Measurements from ENCODE around the gene PTPRC.

PTPRC gene

DNA sequence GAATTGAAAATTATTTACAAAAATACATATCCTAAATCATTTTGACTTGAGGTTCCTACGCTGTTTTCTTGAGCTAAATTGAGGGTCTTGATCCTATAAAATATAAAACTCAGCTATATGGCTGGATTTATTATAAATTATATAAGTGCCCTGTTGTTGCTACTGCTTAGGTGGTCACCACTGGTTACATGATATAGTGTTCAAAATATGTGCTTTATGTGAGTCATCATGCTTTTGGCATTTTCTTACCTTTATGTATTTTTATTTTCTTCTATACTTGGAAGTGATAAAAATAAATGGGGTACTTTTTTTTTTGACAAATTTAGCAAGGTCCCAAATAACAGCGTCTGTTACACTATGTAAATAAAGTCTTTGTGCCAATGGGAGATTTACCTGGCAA lies 31.1 kb upstream of the PTPRC start:
- no peak for DNase-seq
- H3K9ac ChIP-seq (ENCODE audit: low read length), result no peak overlapping the region
- no peak overlapping the region for H2AK5ac ChIP-seq (ENCODE audit: low read length, severe bottlenecking)
- H3K4me2 ChIP-seq (ENCODE audit: low read length, poor library complexity, severe bottlenecking), result no peak overlapping the region
- H3K4ac ChIP-seq (ENCODE audit: low read depth in 1 of 2, low read length in 2 of 2), result no peak overlapping the region
- H2BK12ac ChIP-seq (ENCODE audit: low read length in 2 of 2), result no peak overlapping the region
- no peak overlapping the region for H4K8ac ChIP-seq (ENCODE audit: low read length)
- no peaks in the 10 kb centered on the region for H3K9me3 ChIP-seq (ENCODE audit: control insufficient read depth, low read length)
- H3K79me1 ChIP-seq (replicated peaks; ENCODE audit: low read length, poor library complexity, severe bottlenecking), result no peaks in the 10 kb centered on the region
- no peak overlapping the region for H2AFZ ChIP-seq (ENCODE audit: low read depth, low read length)
- no CpG with 5 or more reads among the region's 2 CpGs for WGBS
- H3K36me3 ChIP-seq (ENCODE audit: control insufficient read depth in 1 of 2, insufficient read depth in 2 of 2, low read depth in 1 of 2, low read length in 2 of 2), result no peaks in the 10 kb centered on the region
- no peak overlapping the region for H3K18ac ChIP-seq (ENCODE audit: low read depth in 1 of 2, low read length in 2 of 2)
- H2BK120ac ChIP-seq (ENCODE audit: low read depth, low read length), result no peak overlapping the region
- H3K27ac ChIP-seq (ENCODE audit: low read length, poor library complexity, severe bottlenecking), result no peak overlapping the region
- no peak overlapping the region for H4K91ac ChIP-seq (ENCODE audit: low read length)
- H2BK15ac ChIP-seq (ENCODE audit: low read depth, poor library complexity, severe bottlenecking), result no peak overlapping the region
- H2BK5ac ChIP-seq (ENCODE audit: low read depth, low read length, poor library complexity, severe bottlenecking), result no peak overlapping the region
- no peaks in the 10 kb centered on the region for H3K27me3 ChIP-seq (ENCODE audit: control insufficient read depth in 1 of 2, insufficient read depth in 1 of 2, low read length in 2 of 2)
- H3K23ac ChIP-seq (ENCODE audit: low read length in 2 of 2), result no peak overlapping the region
- H3K4me3 ChIP-seq (ENCODE audit: insufficient read depth in 1 of 2, low read depth in 1 of 2, low read length in 2 of 2), result no peak overlapping the region
- H3K14ac ChIP-seq (ENCODE audit: low read length in 2 of 2), result no peak overlapping the region
- H3K4me1 ChIP-seq (ENCODE audit: control insufficient read depth, insufficient read depth, low read depth, low read length), result peaks cover 1% of the 10 kb centered on the region

DNA sequence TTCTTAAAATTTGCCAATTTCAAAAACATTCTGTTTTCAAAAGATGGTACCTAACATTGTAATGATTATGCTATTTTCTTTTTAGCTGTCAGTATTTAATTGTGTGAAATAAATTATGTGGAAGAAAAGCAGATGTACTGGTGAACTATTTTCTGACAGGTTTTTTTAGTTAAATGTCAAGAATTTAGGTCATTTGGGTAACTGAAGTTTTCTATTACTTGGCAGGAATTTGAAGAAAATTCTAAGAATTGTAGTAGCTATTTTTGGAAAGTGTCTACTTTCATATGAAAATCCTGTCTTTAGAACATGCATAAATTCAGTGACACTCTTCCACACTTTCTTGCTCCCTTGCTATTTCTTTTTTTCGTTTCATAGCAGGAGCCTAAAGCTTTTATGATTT lies 28.5 kb upstream of the PTPRC start:
- H2BK12ac ChIP-seq (ENCODE audit: low read length in 2 of 2), result no peak overlapping the region
- no peaks in the 10 kb centered on the region for H3K79me1 ChIP-seq (replicated peaks; ENCODE audit: low read length, poor library complexity, severe bottlenecking)
- H2AFZ ChIP-seq (ENCODE audit: low read depth, low read length), result no peak overlapping the region
- H3K36me3 ChIP-seq (ENCODE audit: control insufficient read depth in 1 of 2, insufficient read depth in 2 of 2, low read depth in 1 of 2, low read length in 2 of 2), result no peaks in the 10 kb centered on the region
- peaks cover 1% of the 10 kb centered on the region for H3K4me1 ChIP-seq (ENCODE audit: control insufficient read depth, insufficient read depth, low read depth, low read length)
- no peak overlapping the region for H3K23ac ChIP-seq (ENCODE audit: low read length in 2 of 2)
- H3K18ac ChIP-seq (ENCODE audit: low read depth in 1 of 2, low read length in 2 of 2), result no peak overlapping the region
- H3K9me3 ChIP-seq (ENCODE audit: control insufficient read depth, low read length), result no peaks in the 10 kb centered on the region
- H2AK5ac ChIP-seq (ENCODE audit: low read length, severe bottlenecking), result no peak overlapping the region
- H3K4me3 ChIP-seq (ENCODE audit: insufficient read depth in 1 of 2, low read depth in 1 of 2, low read length in 2 of 2), result no peak overlapping the region
- no peak for DNase-seq
- H4K91ac ChIP-seq (ENCODE audit: low read length), result no peak overlapping the region
- no peak overlapping the region for H3K4me2 ChIP-seq (ENCODE audit: low read length, poor library complexity, severe bottlenecking)
- H3K4ac ChIP-seq (ENCODE audit: low read depth in 1 of 2, low read length in 2 of 2), result no peak overlapping the region
- H2BK15ac ChIP-seq (ENCODE audit: low read depth, poor library complexity, severe bottlenecking), result no peak overlapping the region
- H3K14ac ChIP-seq (ENCODE audit: low read length in 2 of 2), result no peak overlapping the region
- H3K9ac ChIP-seq (ENCODE audit: low read length), result no peak overlapping the region
- WGBS, result 82% methylated on average over 1 of the region's 1 CpG
- no peaks in the 10 kb centered on the region for H3K27me3 ChIP-seq (ENCODE audit: control insufficient read depth in 1 of 2, insufficient read depth in 1 of 2, low read length in 2 of 2)
- H2BK5ac ChIP-seq (ENCODE audit: low read depth, low read length, poor library complexity, severe bottlenecking), result no peak overlapping the region
- no peak overlapping the region for H4K8ac ChIP-seq (ENCODE audit: low read length)
- no peak overlapping the region for H3K27ac ChIP-seq (ENCODE audit: low read length, poor library complexity, severe bottlenecking)
- H2BK120ac ChIP-seq (ENCODE audit: low read depth, low read length), result no peak overlapping the region

DNA sequence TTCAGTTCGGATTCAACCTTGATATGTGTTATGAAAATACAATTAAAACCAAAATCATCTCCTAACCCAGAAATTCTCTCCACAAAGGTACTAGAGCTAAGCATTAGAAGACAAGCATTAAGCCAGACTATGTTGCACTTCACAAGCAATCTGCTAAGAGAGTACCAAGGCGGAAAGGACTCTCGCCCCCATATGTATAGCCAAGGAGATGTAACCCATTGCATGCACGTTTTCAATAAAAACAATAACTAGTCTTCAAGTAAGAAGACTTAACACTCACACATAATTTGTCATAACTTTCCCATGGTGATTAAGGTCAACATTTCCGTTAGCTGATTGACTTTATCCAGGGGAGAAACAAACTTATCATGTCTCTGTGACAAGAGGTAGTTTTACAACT lies 27.6 kb upstream of the PTPRC start:
- Histone ChIP-seq H3K4me3 (ENCODE audit: insufficient read depth in 1 of 2, low read depth in 1 of 2, low read length in 2 of 2) (no peak overlapping the region), H3K9me3 (ENCODE audit: control insufficient read depth, low read length) (no peaks in the 10 kb centered on the region), H4K8ac (ENCODE audit: low read length) (no peak overlapping the region), H2BK12ac (ENCODE audit: low read length in 2 of 2) (no peak overlapping the region), H3K9ac (ENCODE audit: low read length) (no peak overlapping the region), H2BK120ac (ENCODE audit: low read depth, low read length) (no peak overlapping the region), H3K79me1 (replicated peaks; ENCODE audit: low read length, poor library complexity, severe bottlenecking) (no peaks in the 10 kb centered on the region), H2AFZ (ENCODE audit: low read depth, low read length) (no peak overlapping the region), H3K27me3 (ENCODE audit: control insufficient read depth in 1 of 2, insufficient read depth in 1 of 2, low read length in 2 of 2) (no peaks in the 10 kb centered on the region), H4K91ac (ENCODE audit: low read length) (no peak overlapping the region), H2AK5ac (ENCODE audit: low read length, severe bottlenecking) (no peak overlapping the region), H3K4ac (ENCODE audit: low read depth in 1 of 2, low read length in 2 of 2) (no peak overlapping the region), H2BK15ac (ENCODE audit: low read depth, poor library complexity, severe bottlenecking) (no peak overlapping the region), H3K4me2 (ENCODE audit: low read length, poor library complexity, severe bottlenecking) (no peak overlapping the region), H3K23ac (ENCODE audit: low read length in 2 of 2) (no peak overlapping the region), H3K18ac (ENCODE audit: low read depth in 1 of 2, low read length in 2 of 2) (no peak overlapping the region), H3K14ac (ENCODE audit: low read length in 2 of 2) (no peak overlapping the region), H2BK5ac (ENCODE audit: low read depth, low read length, poor library complexity, severe bottlenecking) (no peak overlapping the region), H3K4me1 (ENCODE audit: control insufficient read depth, insufficient read depth, low read depth, low read length) (no peaks in the 10 kb centered on the region), H3K27ac (ENCODE audit: low read length, poor library complexity, severe bottlenecking) (no peak overlapping the region), H3K36me3 (ENCODE audit: control insufficient read depth in 1 of 2, insufficient read depth in 2 of 2, low read depth in 1 of 2, low read length in 2 of 2) (no peaks in the 10 kb centered on the region)
- 100% methylated on average over 4 of the region's 5 CpGs for WGBS
- no peak for DNase-seq

DNA sequence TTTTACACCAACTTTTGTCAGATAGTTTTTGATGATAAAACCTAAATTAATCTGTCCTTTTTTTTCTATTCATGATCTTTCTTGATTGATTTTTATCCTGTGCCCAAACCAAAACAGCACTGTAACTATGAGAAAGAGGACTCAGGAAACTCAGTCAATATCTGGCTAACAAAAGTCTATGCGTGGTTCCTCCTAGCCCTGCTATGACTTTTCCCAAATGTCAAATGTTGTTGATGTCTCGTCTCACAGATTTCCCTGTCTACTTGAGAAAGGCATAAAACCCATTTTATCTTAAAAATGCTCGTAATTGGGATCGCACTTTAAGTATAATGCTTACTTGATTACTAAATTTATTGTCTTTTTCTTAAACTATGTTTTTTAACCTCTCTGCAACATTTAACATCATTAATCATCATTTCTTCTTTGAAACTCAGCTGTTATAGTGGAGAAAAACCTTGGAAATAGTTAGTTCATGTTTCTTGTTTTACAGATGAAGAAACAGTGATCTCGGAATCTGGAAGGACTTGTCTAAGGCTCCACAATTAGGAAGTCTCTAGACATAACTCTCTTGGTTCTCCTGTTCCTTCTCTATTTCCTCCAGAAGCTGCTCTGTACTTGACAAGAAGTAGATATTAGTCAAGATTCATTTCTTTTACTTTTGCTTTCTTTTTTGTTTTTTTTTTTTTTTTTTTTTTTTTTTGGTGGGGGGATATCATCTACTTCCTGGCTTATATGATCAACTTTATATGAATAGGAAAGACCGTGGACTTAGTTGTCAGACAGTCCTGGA lies 26.2 kb upstream of the PTPRC start:
- H3K36me3 ChIP-seq (ENCODE audit: control insufficient read depth in 1 of 2, insufficient read depth in 2 of 2, low read depth in 1 of 2, low read length in 2 of 2), result no peaks in the 10 kb centered on the region
- no peak overlapping the region for H2AFZ ChIP-seq (ENCODE audit: low read depth, low read length)
- WGBS, result 96% methylated on average over 3 of the region's 6 CpGs
- no peak overlapping the region for H2BK12ac ChIP-seq (ENCODE audit: low read length in 2 of 2)
- H4K91ac ChIP-seq (ENCODE audit: low read length), result no peak overlapping the region
- H4K8ac ChIP-seq (ENCODE audit: low read length), result no peak overlapping the region
- no peak overlapping the region for H3K4me2 ChIP-seq (ENCODE audit: low read length, poor library complexity, severe bottlenecking)
- DNase-seq, result no peak
- H3K14ac ChIP-seq (ENCODE audit: low read length in 2 of 2), result no peak overlapping the region
- no peaks in the 10 kb centered on the region for H3K79me1 ChIP-seq (replicated peaks; ENCODE audit: low read length, poor library complexity, severe bottlenecking)
- H3K4me3 ChIP-seq (ENCODE audit: insufficient read depth in 1 of 2, low read depth in 1 of 2, low read length in 2 of 2), result no peak overlapping the region
- no peak overlapping the region for H3K4ac ChIP-seq (ENCODE audit: low read depth in 1 of 2, low read length in 2 of 2)
- no peak overlapping the region for H2AK5ac ChIP-seq (ENCODE audit: low read length, severe bottlenecking)
- no peak overlapping the region for H3K27ac ChIP-seq (ENCODE audit: low read length, poor library complexity, severe bottlenecking)
- no peak overlapping the region for H3K18ac ChIP-seq (ENCODE audit: low read depth in 1 of 2, low read length in 2 of 2)
- H3K23ac ChIP-seq (ENCODE audit: low read length in 2 of 2), result no peak overlapping the region
- H3K9ac ChIP-seq (ENCODE audit: low read length), result no peak overlapping the region
- no peaks in the 10 kb centered on the region for H3K27me3 ChIP-seq (ENCODE audit: control insufficient read depth in 1 of 2, insufficient read depth in 1 of 2, low read length in 2 of 2)
- H2BK15ac ChIP-seq (ENCODE audit: low read depth, poor library complexity, severe bottlenecking), result no peak overlapping the region
- H3K9me3 ChIP-seq (ENCODE audit: control insufficient read depth, low read length), result no peaks in the 10 kb centered on the region
- no peak overlapping the region for H2BK5ac ChIP-seq (ENCODE audit: low read depth, low read length, poor library complexity, severe bottlenecking)
- no peaks in the 10 kb centered on the region for H3K4me1 ChIP-seq (ENCODE audit: control insufficient read depth, insufficient read depth, low read depth, low read length)
- H2BK120ac ChIP-seq (ENCODE audit: low read depth, low read length), result no peak overlapping the region

Measured in mesenchymal stem cell (in vitro differentiated cells and primary cell).